Body of pancreas (tissue), 4 donors: ENCODE data around the gene TSC22D2. TPM values are rescaled to one million over a fixed set of nuclear protein-coding genes. Genes with fewer than 3 reads are reported as not detected.

Source experiments
- ATAC-seq: fragments of 150-250 bp; one replicate; pipeline ENCODE4 v1.9.1; 2016
- DNase-seq, 4 donors: peaks; one replicate each; pipeline ENCODE4 v3.0.0-alpha.2; 2019
- H3K27ac ChIP-seq, 4 donors: fragments of 200-600 bp; sonication (generic); 1 replicate in 3 of 4; 2 replicates in 1 of 4; pipeline versions ENCODE4 v1.5.1 to v1.6.1; 2016 to 2019; ENCODE audit warnings: mild to moderate bottlenecking in 1 of 4, mixed read lengths in 1 of 4, moderate library complexity in 1 of 4
- H3K27me3 ChIP-seq, 2 donors: fragments of 200-600 bp; sonication (generic); one replicate each; pipeline ENCODE4 v1.6.0; 2016; ENCODE audit warnings: mild to moderate bottlenecking in 1 of 2
- H3K36me3 ChIP-seq, 2 donors: fragments of 200-600 bp; sonication (generic); replicated peaks in 1 of 2; 2 replicates each; pipeline ENCODE4 v1.5.1; 2016; ENCODE audit warnings: low read depth in 2 of 2; ENCODE audit not compliant: insufficient read depth in 1 of 2
- H3K4me1 ChIP-seq: fragments of 200-600 bp; sonication (generic); one replicate; pipeline ENCODE4 v1.6.0; 2016
- H3K4me3 ChIP-seq, 2 donors: fragments of 200-600 bp; sonication (generic); 1 replicate in 1 of 2; 2 replicates in 1 of 2; pipeline ENCODE4 v1.5.1; 2016 to 2019
- H3K9me3 ChIP-seq, 3 donors: fragments of 200-600 bp; sonication (generic); 1 replicate in 2 of 3; 2 replicates in 1 of 3; pipeline ENCODE4 v1.5.1; 2016
- CTCF ChIP-seq, 7 experiments: fragments of 450-650 bp in 4 of 7; fragments of 200-600 bp in 3 of 7; sonication (generic) in 3 of 7; IDR thresholded peaks; one replicate each; pipeline ENCODE4 v1.5.1; 2016 to 2019; ENCODE audit warnings: antibody characterized with exemption in 7 of 7
- POLR2A ChIP-seq, 3 donors: fragments of 450-650 bp; IDR thresholded peaks; one replicate each; pipeline ENCODE4 v1.6.1; 2016; ENCODE audit warnings: antibody characterized with exemption in 3 of 3, mild to moderate bottlenecking in 2 of 3
- WGBS, 2 donors: methylation state at CpG; one replicate each; pipeline ENCODE4 v1.1.5; 2017; 5-methylcytosine and 5-hydroxymethylcytosine counted together
- intact Hi-C: fragments of 100-400 bp; cut with DNase I; formaldehyde crosslinking; loops from one replicate; pipeline ENCODE4 v1.15.1; 2023
- total RNA-seq, 2 donors: library from RNA; depleted of rRNA; stranded (reverse); fragments of >200 nt; gene quantifications; one replicate each; pipeline ENCODE4 v1.1.0, GENCODE V29; 2016

Gene TSC22D2
- total RNA-seq = 10 to 100 TPM in 1 of 2 donors, 1 to 10 TPM in 1; 9.1 to 15.8 TPM

GRCh38 chr3:150408221-150409124 lies at the start of gene TSC22D2:
TSC22D2 (plus strand) TSS chr3:150408298; CDS start chr3:150409351, 1,053 bp downstream.
- peaks cover 17% of the 10 kb centered on the region for H3K4me1 ChIP-seq
- H3K27me3 ChIP-seq = no peaks in the 10 kb centered on the region
- H3K36me3 ChIP-seq = no peaks in the 10 kb centered on the region
- peak within 1 kb of the TSS; percentile 52 to 73 for H3K4me3 ChIP-seq
- H3K27ac ChIP-seq = peak within 1 kb of the TSS; percentile 97 to 100 (median 99)
- 0% methylated on average over 16 to 97 of the region's 102 CpGs for WGBS, 2 donors
- peak; percentile 97 to 99 (median 98) for TF ChIP-seq POLR2A (IDR thresholded peaks at IDR 0.05)
- peak in 3 of 7 experiments; percentile 31 to 38 (median 34) for TF ChIP-seq CTCF (IDR thresholded peaks at IDR 0.05)
- ATAC-seq (peak; percentile 74), DNase-seq (peak; percentile 97 to 98 (median 98))
- no peaks in the 10 kb centered on the region for H3K9me3 ChIP-seq
- intact Hi-C loops = no loop called here

- TF ChIP-seq CTCF (IDR thresholded peaks at IDR 0.05) (no peak), POLR2A (IDR thresholded peaks at IDR 0.05) (no peak)
- intact Hi-C loops = no loop called here
- ATAC-seq (no peak), DNase-seq (no peak)
- Histone ChIP-seq H3K27me3 (no peaks in the 10 kb centered on the region), H3K9me3 (no peaks in the 10 kb centered on the region), H3K36me3 (no peaks in the 10 kb centered on the region), H3K27ac (no peak overlapping the region), H3K4me3 (no peak overlapping the region), H3K4me1 (no peaks in the 10 kb centered on the region)
- WGBS, 2 donors = 88 to 89% methylated on average over 2 of the region's 2 CpGs
These were observed 48.7 kb upstream of the TSC22D2 start for GRCh38 chr3:150359381-150359780.

- intact Hi-C loops = no loop called here
- H3K27me3 ChIP-seq = no peaks in the 10 kb centered on the region
These were observed 47.1 kb upstream of the TSC22D2 start for GRCh38 chr3:150360966-150361365.

GRCh38 chr3:150362515-150363302 lies 45.4 kb upstream of the TSC22D2 start:
- Histone ChIP-seq H3K4me1 (no peaks in the 10 kb centered on the region), H3K27me3 (no peaks in the 10 kb centered on the region), H3K27ac (no peak overlapping the region), H3K9me3 (no peaks in the 10 kb centered on the region), H3K4me3 (no peak overlapping the region), H3K36me3 (no peaks in the 10 kb centered on the region)
- WGBS, 2 donors = 85 to 94% methylated on average over 2 of the region's 2 CpGs
- no peak for TF ChIP-seq POLR2A (IDR thresholded peaks at IDR 0.05)
- no peak for TF ChIP-seq CTCF (IDR thresholded peaks at IDR 0.05)
- DNase-seq = no peak
- intact Hi-C loops = no loop called here
- no peak for ATAC-seq

More at GRCh38 chr3:150360966-150361365, 47.1 kb upstream of the TSC22D2 start:
- no peak overlapping the region for H3K27ac ChIP-seq
- H3K4me3 ChIP-seq = no peak overlapping the region
- H3K9me3 ChIP-seq = no peaks in the 10 kb centered on the region
- H3K36me3 ChIP-seq = no peaks in the 10 kb centered on the region
- no peak for TF ChIP-seq CTCF (IDR thresholded peaks at IDR 0.05)
- no peak for TF ChIP-seq POLR2A (IDR thresholded peaks at IDR 0.05)
- WGBS, 2 donors = 88 to 91% methylated on average over 3 of the region's 3 CpGs
- H3K4me1 ChIP-seq = no peaks in the 10 kb centered on the region
- DNase-seq (no peak), ATAC-seq (no peak)
